Activated CD4-positive, alpha-beta T cell treated with anti-CD3 and anti-CD28 coated beads, Interleukin-2, amount 50 U/mL, for 48 hours (primary cell): ENCODE results near the gene FGF12.

Experiments
- DNase-seq, 2 experiments: peaks; one replicate each; pipeline ENCODE4 v3.0.0-alpha.2; 2020

The FGF12 gene

GRCh38 chr3:192170659-192171058, 556.7 kb downstream of the FGF12 start:
- no peak for DNase-seq

- no peak for DNase-seq
Measured at GRCh38 chr3:192170031-192170430, 557.3 kb downstream of the FGF12 start.

GRCh38 chr3:192169332-192169915, 557.9 kb downstream of the FGF12 start:
- no peak for DNase-seq

- DNase-seq = no peak
Measured at GRCh38 chr3:192168202-192168601, 559.1 kb downstream of the FGF12 start.

GRCh38 chr3:192165552-192165951, 561.8 kb downstream of the FGF12 start:
- DNase-seq = no peak

- no peak for DNase-seq
Measured at GRCh38 chr3:192161661-192162060, 565.7 kb downstream of the FGF12 start.

- no peak for DNase-seq
Measured at GRCh38 chr3:192156382-192156781, 571.0 kb downstream of the FGF12 start.

GRCh38 chr3:192155194-192155593, 572.1 kb downstream of the FGF12 start:
- DNase-seq = no peak

GRCh38 chr3:192133271-192133670, 594.1 kb downstream of the FGF12 start:
- DNase-seq = no peak

- peak; percentile 5 to 8 for DNase-seq
Measured at GRCh38 chr3:192130534-192131132, 596.7 kb downstream of the FGF12 start.

- DNase-seq = no peak
Measured at GRCh38 chr3:192129586-192129985, 597.8 kb downstream of the FGF12 start.

- DNase-seq = no peak
Measured at GRCh38 chr3:192128922-192129321, 598.4 kb downstream of the FGF12 start.

- no peak for DNase-seq
Measured at GRCh38 chr3:192128060-192128459, 599.3 kb downstream of the FGF12 start.

GRCh38 chr3:192122832-192123594, 604.3 kb downstream of the FGF12 start:
- DNase-seq = no peak

GRCh38 chr3:192121923-192122322, 605.4 kb downstream of the FGF12 start:
- DNase-seq = no peak

GRCh38 chr3:192108820-192109219, 618.5 kb downstream of the FGF12 start:
- DNase-seq = no peak

- no peak for DNase-seq
Measured at GRCh38 chr3:192106543-192106942, 620.8 kb downstream of the FGF12 start.

- DNase-seq = no peak
Measured at GRCh38 chr3:192092388-192093005, 634.8 kb downstream of the FGF12 start.

- no peak for DNase-seq
Measured at GRCh38 chr3:192091831-192092230, 635.5 kb downstream of the FGF12 start.

- no peak for DNase-seq
Measured at GRCh38 chr3:192090586-192090985, 636.8 kb downstream of the FGF12 start.
